NCI-H2107 treated with DMSO at 0.1 percent for 48 hours (cell line): Measurements from ENCODE around the gene KDM1B.
A peak's percentile ranks its signal among the peaks of the same experiment; 100 is the strongest.

ENCODE experiments used
- DNase-seq: peaks from one replicate; lab custom pipeline; 2025; ENCODE audit not compliant: unreplicated experiment; lab: John Stamatoyannopoulos, UW

The KDM1B gene

GRCh38 chr6:18260448-18261106 lies 105.4 kb downstream of the KDM1B start:
- peak; percentile 5 for DNase-seq

DNA sequence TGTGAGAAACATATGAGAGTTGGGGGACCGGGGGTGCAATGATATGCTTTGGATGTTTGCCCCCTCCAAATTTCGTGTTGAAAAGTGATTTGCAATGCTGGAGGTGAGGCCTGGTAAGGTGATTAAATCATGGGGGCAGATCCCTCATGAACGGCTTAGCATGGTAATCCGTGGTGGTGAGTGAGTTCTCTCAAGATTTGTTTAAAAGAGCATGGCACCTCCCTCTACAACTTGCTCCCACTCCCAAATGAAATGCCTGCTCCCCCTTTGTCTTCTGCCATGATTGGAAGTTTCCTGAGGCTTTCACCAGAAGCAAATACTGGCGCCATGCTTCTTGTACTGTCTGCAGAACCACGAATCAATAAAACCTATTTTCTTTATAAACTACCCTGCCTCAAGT lies 106.7 kb downstream of the KDM1B start:
- DNase-seq = no peak

DNA sequence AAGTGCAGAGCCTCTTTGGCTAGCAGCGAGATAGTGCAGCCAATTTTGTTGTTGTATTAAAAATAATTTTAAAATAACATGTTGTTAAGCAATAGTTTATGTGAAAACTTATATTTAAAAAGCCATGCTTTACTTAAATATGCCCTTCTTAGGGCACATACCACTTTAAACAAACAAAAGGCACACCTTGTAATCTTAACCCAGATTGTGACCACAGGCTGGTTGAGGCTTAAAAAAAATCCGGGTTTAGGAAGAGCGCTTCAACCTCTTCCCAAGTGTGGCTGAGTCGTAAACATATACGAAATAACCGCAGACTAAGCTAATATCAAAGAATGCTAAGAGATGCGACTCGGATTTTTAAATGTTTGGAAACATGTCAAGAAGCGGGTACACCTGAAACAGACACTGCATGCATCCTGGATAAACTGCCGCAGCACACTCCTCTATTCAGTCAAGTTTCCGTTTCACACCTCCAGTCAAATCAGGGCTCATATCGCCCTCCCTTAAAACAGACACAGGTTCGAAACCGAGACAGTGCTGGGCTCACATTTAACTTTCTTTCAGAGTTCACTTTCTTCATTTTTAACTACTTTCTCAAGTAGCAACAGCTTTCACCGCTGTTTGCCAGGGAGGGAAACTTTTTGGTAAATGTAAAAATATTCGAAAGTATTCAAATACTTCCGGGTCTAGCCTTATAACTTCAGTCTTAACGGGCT lies 107.6 kb downstream of the KDM1B start:
- DNase-seq = no peak

- no peak for DNase-seq
Measured at GRCh38 chr6:18263418-18264218, 108.4 kb downstream of the KDM1B start.

- DNase-seq = peak; percentile 38
Measured at GRCh38 chr6:18264219-18264922, 109.1 kb downstream of the KDM1B start, which contains the start of gene DEK. DEK (minus strand) TSS chr6:18264530; CDS start chr6:18263987, 543 bp downstream.

- no peak for DNase-seq
Measured at GRCh38 chr6:18264923-18265377, 109.7 kb downstream of the KDM1B start.

DNA sequence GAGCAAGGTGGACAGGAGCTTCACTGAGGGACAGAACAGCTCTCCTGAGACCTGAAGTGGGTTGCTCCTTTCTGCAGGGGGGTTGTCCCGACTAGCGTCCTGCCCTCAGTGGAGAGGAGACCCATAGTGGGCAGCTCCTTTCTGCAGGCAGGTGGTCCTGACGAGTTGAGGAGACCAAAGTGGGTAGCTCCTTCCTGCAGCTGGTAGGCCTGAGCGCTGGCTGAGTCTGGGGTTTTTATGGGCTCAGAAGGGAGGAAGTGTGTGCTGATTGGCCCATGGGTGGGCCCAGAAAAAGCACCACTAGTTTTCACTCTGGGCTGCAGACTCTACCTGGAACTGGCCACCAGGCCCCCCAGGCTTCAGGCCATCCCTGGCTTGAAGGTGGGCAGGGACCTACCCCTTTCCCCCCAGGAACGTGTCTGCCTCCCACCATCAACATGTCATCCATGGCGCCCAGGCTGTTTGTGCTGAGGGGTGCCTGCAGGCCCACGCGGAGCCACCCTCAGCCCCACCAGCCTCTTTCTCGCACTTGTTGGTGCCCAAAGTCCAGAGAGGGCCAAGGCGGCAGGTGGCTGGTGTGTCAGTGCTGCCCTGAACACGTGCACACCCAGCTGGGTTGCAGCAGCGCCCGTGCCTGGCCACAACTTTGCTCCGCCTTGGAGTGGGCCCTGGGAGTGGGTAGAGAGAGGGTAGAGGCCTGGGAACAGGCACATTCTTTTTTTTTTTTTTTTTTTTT lies 110.7 kb downstream of the KDM1B start:
- no peak for DNase-seq

DNA sequence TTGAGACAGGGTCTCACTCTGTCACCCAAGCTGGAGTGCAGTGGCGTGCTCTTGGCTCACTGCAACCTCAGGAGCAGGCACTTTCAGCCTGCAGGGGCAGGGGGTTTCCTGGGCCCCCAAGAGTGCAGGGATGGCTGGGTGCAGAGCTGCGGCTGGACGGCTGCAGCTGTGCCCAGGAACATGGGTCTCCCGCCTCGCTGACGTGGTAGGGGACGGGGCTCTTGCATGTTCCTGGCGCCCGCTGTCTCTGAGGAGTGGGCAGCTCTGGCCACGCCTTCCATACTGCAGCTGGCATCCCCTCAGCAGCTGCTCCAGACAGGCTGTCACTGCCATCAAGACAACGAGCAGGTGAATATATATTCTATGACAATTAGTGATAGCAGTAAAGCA lies 111.3 kb downstream of the KDM1B start:
- no peak for DNase-seq

- no peak for DNase-seq
Measured at GRCh38 chr6:18268066-18268465, 112.8 kb downstream of the KDM1B start.

DNA sequence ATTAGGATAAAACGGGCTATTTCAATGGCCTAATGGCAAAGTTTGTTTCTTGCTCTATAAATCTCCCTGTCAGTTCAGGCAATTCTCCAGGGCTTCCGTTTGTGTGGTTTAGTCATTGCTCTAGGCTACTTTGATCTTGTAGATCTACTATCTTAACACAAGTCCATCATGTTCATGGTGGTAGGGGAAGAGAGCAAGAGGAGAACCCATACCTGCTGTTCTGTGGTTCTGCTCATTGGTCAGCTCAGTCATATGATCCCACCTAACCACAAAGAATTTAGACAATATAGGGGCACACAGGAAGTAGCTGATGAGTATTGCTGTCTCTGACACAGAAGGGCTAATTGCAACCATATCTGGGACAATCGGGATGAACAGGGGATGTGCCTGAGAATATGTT lies 114.0 kb downstream of the KDM1B start:
- no peak for DNase-seq

DNA sequence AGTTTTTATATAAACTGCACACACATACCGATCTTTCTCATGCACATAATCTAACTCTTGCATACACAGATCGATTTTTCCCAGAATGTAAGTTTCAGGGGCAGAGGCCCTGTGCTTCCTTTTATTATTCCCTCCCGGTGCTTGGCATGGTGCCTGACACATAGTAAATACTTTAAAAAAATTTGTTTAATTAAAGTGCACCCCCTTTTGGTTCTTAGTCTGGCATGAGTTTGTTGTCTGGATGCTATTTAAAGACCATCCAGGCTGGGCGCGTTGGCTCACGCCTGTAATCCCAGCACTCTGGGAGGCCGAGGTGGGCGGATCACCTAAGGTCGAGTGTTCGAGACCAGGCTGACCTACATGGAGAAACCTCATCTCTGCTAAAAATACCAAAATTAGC lies 114.5 kb downstream of the KDM1B start:
- DNase-seq = no peak

DNA sequence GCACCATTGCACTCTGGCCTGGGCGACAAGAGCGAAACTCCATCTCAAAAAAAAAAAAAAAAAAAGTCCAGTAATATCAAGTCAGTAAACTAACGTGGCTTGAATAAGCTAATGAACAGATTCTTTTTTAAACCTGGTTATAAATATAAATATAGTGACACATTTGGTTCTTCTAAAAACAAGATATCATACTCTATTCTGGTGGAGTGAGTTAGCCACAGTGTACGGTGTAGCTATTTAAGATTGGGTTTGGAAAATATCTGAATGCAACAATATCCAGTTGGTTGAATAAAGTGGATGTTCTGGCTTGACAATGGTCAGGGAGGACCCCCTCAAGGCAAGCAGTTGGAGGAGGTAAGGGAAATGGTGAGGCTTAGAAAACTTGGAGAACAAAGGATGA lies 115.0 kb downstream of the KDM1B start:
- no peak for DNase-seq
